ENCODE data around the gene PRAMEF15. TPM values are rescaled to one million over a fixed set of nuclear protein-coding genes. Genes with fewer than 3 reads are reported as not detected.

PRAMEF15 gene
- total and polyA plus RNA-seq, 9 of the 15 experiments (the other 6 are each of a cell fraction or from before 2014, with no cell fraction given) = not detected

Small RNAs within 50 kb of the gene (small RNA-seq; reads per million reads assigned to genes)
- not detected for gene RNU6-771P

Other genes with a start within 250 kb of the PRAMEF15 start
Only the 7 nearest of the 15 such genes appear.
- not detected in 2 replicates for gene PRAMEF18, start 89.4 kb upstream of the PRAMEF15 start, total RNA-seq (2014; rRNA removed)
- not detected in 2 replicates for gene PRAMEF18, start 89.4 kb upstream of the PRAMEF15 start, total RNA-seq (2014; rRNA removed; fragmentation: Illumina TruSeq; extraction: Trizol)
- gene PRAMEF18, start 89.4 kb upstream of the PRAMEF15 start, total RNA-seq (2015; rRNA removed; fragmentation: Illumina TruSeq; extraction: Trizol) = not detected in 2 replicates
- not detected in 2 replicates for gene PRAMEF18, start 89.4 kb upstream of the PRAMEF15 start, total RNA-seq (2021)
- gene PRAMEF18, start 89.4 kb upstream of the PRAMEF15 start, polyA plus RNA-seq (2011; rRNA removed) = not detected in 2 replicates
- not detected in 2 replicates for gene PRAMEF18, start 89.4 kb upstream of the PRAMEF15 start, polyA plus RNA-seq (2014; fragmentation: Illumina TruSeq; extraction: Trizol)
- gene PRAMEF18, start 89.4 kb upstream of the PRAMEF15 start, polyA plus RNA-seq (2014; fragmentation: Nextera tagmentation; extraction: Ambion mirVana) = not detected
- gene PRAMEF18, start 89.4 kb upstream of the PRAMEF15 start, polyA plus RNA-seq (2014; rRNA removed) = not detected in 2 replicates
- gene PRAMEF5, start 61.4 kb upstream of the PRAMEF15 start, total RNA-seq (2014; rRNA removed) = not detected in 2 replicates
- not detected in 2 replicates for gene PRAMEF5, start 61.4 kb upstream of the PRAMEF15 start, total RNA-seq (2014; rRNA removed; fragmentation: Illumina TruSeq; extraction: Trizol)
- gene PRAMEF5, start 61.4 kb upstream of the PRAMEF15 start, total RNA-seq (2015; rRNA removed; fragmentation: Illumina TruSeq; extraction: Trizol) = not detected in 2 replicates
- not detected in 2 replicates for gene PRAMEF5, start 61.4 kb upstream of the PRAMEF15 start, total RNA-seq (2021)
- not detected in 2 replicates for gene PRAMEF5, start 61.4 kb upstream of the PRAMEF15 start, polyA plus RNA-seq (2011; rRNA removed)
- not detected in 2 replicates for gene PRAMEF5, start 61.4 kb upstream of the PRAMEF15 start, polyA plus RNA-seq (2014; fragmentation: Illumina TruSeq; extraction: Trizol)
- gene PRAMEF5, start 61.4 kb upstream of the PRAMEF15 start, polyA plus RNA-seq (2014; fragmentation: Nextera tagmentation; extraction: Ambion mirVana) = not detected
- gene PRAMEF5, start 61.4 kb upstream of the PRAMEF15 start, polyA plus RNA-seq (2014; rRNA removed) = not detected in 2 replicates
- not detected in 2 replicates for gene PRAMEF8, start 30.4 kb upstream of the PRAMEF15 start, total RNA-seq (2014; rRNA removed)
- not detected in 2 replicates for gene PRAMEF8, start 30.4 kb upstream of the PRAMEF15 start, total RNA-seq (2014; rRNA removed; fragmentation: Illumina TruSeq; extraction: Trizol)
- not detected in 2 replicates for gene PRAMEF8, start 30.4 kb upstream of the PRAMEF15 start, total RNA-seq (2015; rRNA removed; fragmentation: Illumina TruSeq; extraction: Trizol)
- gene PRAMEF8, start 30.4 kb upstream of the PRAMEF15 start, total RNA-seq (2021) = not detected in 2 replicates
- not detected in 2 replicates for gene PRAMEF8, start 30.4 kb upstream of the PRAMEF15 start, polyA plus RNA-seq (2011; rRNA removed)
- gene PRAMEF8, start 30.4 kb upstream of the PRAMEF15 start, polyA plus RNA-seq (2014; fragmentation: Illumina TruSeq; extraction: Trizol) = not detected in 2 replicates
- gene PRAMEF8, start 30.4 kb upstream of the PRAMEF15 start, polyA plus RNA-seq (2014; fragmentation: Nextera tagmentation; extraction: Ambion mirVana) = not detected
- not detected in 2 replicates for gene PRAMEF8, start 30.4 kb upstream of the PRAMEF15 start, polyA plus RNA-seq (2014; rRNA removed)
- gene PRAMEF33, start 12.0 kb upstream of the PRAMEF15 start, total RNA-seq (2014; rRNA removed) = not detected in 2 replicates
- not detected in 2 replicates for gene PRAMEF33, start 12.0 kb upstream of the PRAMEF15 start, total RNA-seq (2014; rRNA removed; fragmentation: Illumina TruSeq; extraction: Trizol)
- gene PRAMEF33, start 12.0 kb upstream of the PRAMEF15 start, total RNA-seq (2015; rRNA removed; fragmentation: Illumina TruSeq; extraction: Trizol) = not detected in 2 replicates
- gene PRAMEF33, start 12.0 kb upstream of the PRAMEF15 start, total RNA-seq (2021) = not detected in 2 replicates
- not detected in 2 replicates for gene PRAMEF33, start 12.0 kb upstream of the PRAMEF15 start, polyA plus RNA-seq (2011; rRNA removed)
- gene PRAMEF33, start 12.0 kb upstream of the PRAMEF15 start, polyA plus RNA-seq (2014; fragmentation: Illumina TruSeq; extraction: Trizol) = not detected in 2 replicates
- gene PRAMEF33, start 12.0 kb upstream of the PRAMEF15 start, polyA plus RNA-seq (2014; fragmentation: Nextera tagmentation; extraction: Ambion mirVana) = not detected
- not detected in 2 replicates for gene PRAMEF33, start 12.0 kb upstream of the PRAMEF15 start, polyA plus RNA-seq (2014; rRNA removed)
- not detected in 2 replicates for gene PRAMEF14, start 31.6 kb downstream of the PRAMEF15 start, total RNA-seq (2014; rRNA removed)
- gene PRAMEF14, start 31.6 kb downstream of the PRAMEF15 start, total RNA-seq (2014; rRNA removed; fragmentation: Illumina TruSeq; extraction: Trizol) = not detected in 2 replicates
- not detected in 2 replicates for gene PRAMEF14, start 31.6 kb downstream of the PRAMEF15 start, total RNA-seq (2015; rRNA removed; fragmentation: Illumina TruSeq; extraction: Trizol)
- not detected in 2 replicates for gene PRAMEF14, start 31.6 kb downstream of the PRAMEF15 start, total RNA-seq (2021)
- not detected in 2 replicates for gene PRAMEF14, start 31.6 kb downstream of the PRAMEF15 start, polyA plus RNA-seq (2011; rRNA removed)
- not detected in 2 replicates for gene PRAMEF14, start 31.6 kb downstream of the PRAMEF15 start, polyA plus RNA-seq (2014; fragmentation: Illumina TruSeq; extraction: Trizol)
- not detected for gene PRAMEF14, start 31.6 kb downstream of the PRAMEF15 start, polyA plus RNA-seq (2014; fragmentation: Nextera tagmentation; extraction: Ambion mirVana)
- not detected in 2 replicates for gene PRAMEF14, start 31.6 kb downstream of the PRAMEF15 start, polyA plus RNA-seq (2014; rRNA removed)
- not detected in 2 replicates for gene PRAMEF19, start 56.4 kb downstream of the PRAMEF15 start, total RNA-seq (2014; rRNA removed)
- gene PRAMEF19, start 56.4 kb downstream of the PRAMEF15 start, total RNA-seq (2014; rRNA removed; fragmentation: Illumina TruSeq; extraction: Trizol) = not detected in 2 replicates
- not detected in 2 replicates for gene PRAMEF19, start 56.4 kb downstream of the PRAMEF15 start, total RNA-seq (2015; rRNA removed; fragmentation: Illumina TruSeq; extraction: Trizol)
- not detected in 2 replicates for gene PRAMEF19, start 56.4 kb downstream of the PRAMEF15 start, total RNA-seq (2021)
- gene PRAMEF19, start 56.4 kb downstream of the PRAMEF15 start, polyA plus RNA-seq (2011; rRNA removed) = not detected in 2 replicates
- not detected in 2 replicates for gene PRAMEF19, start 56.4 kb downstream of the PRAMEF15 start, polyA plus RNA-seq (2014; fragmentation: Illumina TruSeq; extraction: Trizol)
- not detected for gene PRAMEF19, start 56.4 kb downstream of the PRAMEF15 start, polyA plus RNA-seq (2014; fragmentation: Nextera tagmentation; extraction: Ambion mirVana)
- gene PRAMEF19, start 56.4 kb downstream of the PRAMEF15 start, polyA plus RNA-seq (2014; rRNA removed) = not detected in 2 replicates
- not detected in 2 replicates for gene PRAMEF17, start 74.1 kb downstream of the PRAMEF15 start, total RNA-seq (2014; rRNA removed)
- not detected in 2 replicates for gene PRAMEF17, start 74.1 kb downstream of the PRAMEF15 start, total RNA-seq (2014; rRNA removed; fragmentation: Illumina TruSeq; extraction: Trizol)
- gene PRAMEF17, start 74.1 kb downstream of the PRAMEF15 start, total RNA-seq (2015; rRNA removed; fragmentation: Illumina TruSeq; extraction: Trizol) = not detected in 2 replicates
- gene PRAMEF17, start 74.1 kb downstream of the PRAMEF15 start, total RNA-seq (2021) = not detected in 2 replicates
- gene PRAMEF17, start 74.1 kb downstream of the PRAMEF15 start, polyA plus RNA-seq (2011; rRNA removed) = not detected in 2 replicates
- not detected in 2 replicates for gene PRAMEF17, start 74.1 kb downstream of the PRAMEF15 start, polyA plus RNA-seq (2014; fragmentation: Illumina TruSeq; extraction: Trizol)
- gene PRAMEF17, start 74.1 kb downstream of the PRAMEF15 start, polyA plus RNA-seq (2014; fragmentation: Nextera tagmentation; extraction: Ambion mirVana) = not detected
- gene PRAMEF17, start 74.1 kb downstream of the PRAMEF15 start, polyA plus RNA-seq (2014; rRNA removed) = not detected in 2 replicates